Measurements from ENCODE around the gene CLCN6. TPM values are rescaled to one million over a fixed set of nuclear protein-coding genes. Genes with fewer than 3 reads are reported as not detected.

The CLCN6 gene
- total RNA-seq, 1 experiment from 2014 or later = 6.1 TPM

GRCh38 chr1:11769274-11769673 lies 36.7 kb upstream of the CLCN6 start:
- ATAC-seq = no peak
- TF ChIP-seq EZH2 (IDR thresholded peaks at IDR 0.05; ENCODE audit: low read length, unreplicated experiment) = no peak
- no peak for TF ChIP-seq EZH2phosphoT487 (IDR thresholded peaks at IDR 0.05; ENCODE audit: borderline replicate concordance, low read length)
- TF ChIP-seq CTCF (conservative IDR thresholded peaks at IDR 0.05; ENCODE audit: low read depth, low read length) = no peak
- Histone ChIP-seq H4K20me1 (ENCODE audit: low read length) (no peaks in the 10 kb centered on the region), H3K4me1 (ENCODE audit: insufficient read depth, low read length) (no peaks in the 10 kb centered on the region), H3K4me2 (ENCODE audit: low read length) (no peak overlapping the region), H3K9ac (ENCODE audit: low read length) (no peak overlapping the region), H3K4me3 (ENCODE audit: low read length) (no peak overlapping the region), H3K27me3 (ENCODE audit: low read length) (no peaks in the 10 kb centered on the region), H2AFZ (ENCODE audit: low read length) (no peak overlapping the region), H3K36me3 (ENCODE audit: low read depth, low read length) (no peaks in the 10 kb centered on the region), H3K27ac (ENCODE audit: low read length) (no peak overlapping the region), H3F3A (ENCODE audit: low read length, unreplicated experiment) (no peaks in the 10 kb centered on the region), H3K9me2 (replicated peaks; ENCODE audit: low read length) (no peaks in the 10 kb centered on the region), H3K9me3 (ENCODE audit: low read length) (no peaks in the 10 kb centered on the region), H3K79me2 (ENCODE audit: low read length) (no peaks in the 10 kb centered on the region)
- DNase-seq = no peak
- POLR2A ChIA-PET (ENCODE audit: unreplicated experiment) = no interaction called here
- no TSS peak for BruUV-seq (replicated peaks)
- intact Hi-C loops (cut with micrococcal nuclease) = no loop called here
- CTCF ChIA-PET = interaction anchor here (0.7 kb wide), 1 partner anchor 16 kb away, joined by 3 read pairs; no protein-coding TSS in a partner anchor

GRCh38 chr1:11770011-11770410 lies 36.0 kb upstream of the CLCN6 start:
- intact Hi-C loops (cut with micrococcal nuclease) = no loop called here
- ATAC-seq (no peak), DNase-seq (no peak)
- Histone ChIP-seq H3K27ac (ENCODE audit: low read length) (no peak overlapping the region), H2AFZ (ENCODE audit: low read length) (no peak overlapping the region), H4K20me1 (ENCODE audit: low read length) (no peaks in the 10 kb centered on the region), H3K9me3 (ENCODE audit: low read length) (no peaks in the 10 kb centered on the region), H3K4me2 (ENCODE audit: low read length) (no peak overlapping the region), H3K4me3 (ENCODE audit: low read length) (no peak overlapping the region), H3K4me1 (ENCODE audit: insufficient read depth, low read length) (no peaks in the 10 kb centered on the region), H3K79me2 (ENCODE audit: low read length) (no peaks in the 10 kb centered on the region), H3K9me2 (replicated peaks; ENCODE audit: low read length) (no peaks in the 10 kb centered on the region), H3K27me3 (ENCODE audit: low read length) (no peaks in the 10 kb centered on the region), H3K9ac (ENCODE audit: low read length) (no peak overlapping the region), H3F3A (ENCODE audit: low read length, unreplicated experiment) (no peaks in the 10 kb centered on the region), H3K36me3 (ENCODE audit: low read depth, low read length) (no peaks in the 10 kb centered on the region)
- BruUV-seq (replicated peaks) = no TSS peak
- no peak for TF ChIP-seq EZH2phosphoT487 (IDR thresholded peaks at IDR 0.05; ENCODE audit: borderline replicate concordance, low read length)
- TF ChIP-seq CTCF (conservative IDR thresholded peaks at IDR 0.05; ENCODE audit: low read depth, low read length) = no peak
- TF ChIP-seq EZH2 (IDR thresholded peaks at IDR 0.05; ENCODE audit: low read length, unreplicated experiment) = no peak
- CTCF ChIA-PET = interaction anchor here (0.7 kb wide), 1 partner anchor 15 kb away, joined by 3 read pairs; no protein-coding TSS in a partner anchor
- POLR2A ChIA-PET (ENCODE audit: unreplicated experiment) = no interaction called here

- DNase-seq (no peak), ATAC-seq (no peak)
- H3K27me3 ChIP-seq (ENCODE audit: low read length) = no peaks in the 10 kb centered on the region
- no peaks in the 10 kb centered on the region for H3K4me1 ChIP-seq (ENCODE audit: insufficient read depth, low read length)
- H3K9me3 ChIP-seq (ENCODE audit: low read length) = no peaks in the 10 kb centered on the region
- no peaks in the 10 kb centered on the region for H3K79me2 ChIP-seq (ENCODE audit: low read length)
- no peak overlapping the region for H3K4me2 ChIP-seq (ENCODE audit: low read length)
- H3K9ac ChIP-seq (ENCODE audit: low read length) = no peak overlapping the region
- H3K9me2 ChIP-seq (replicated peaks; ENCODE audit: low read length) = no peaks in the 10 kb centered on the region
- ChIA-PET CTCF (no interaction called here), POLR2A (ENCODE audit: unreplicated experiment) (no interaction called here)
- H3F3A ChIP-seq (ENCODE audit: low read length, unreplicated experiment) = no peaks in the 10 kb centered on the region
- no TSS peak for BruUV-seq (replicated peaks)
- H3K4me3 ChIP-seq (ENCODE audit: low read length) = no peak overlapping the region
- intact Hi-C loops (cut with micrococcal nuclease) = no loop called here
- no peak for TF ChIP-seq EZH2phosphoT487 (IDR thresholded peaks at IDR 0.05; ENCODE audit: borderline replicate concordance, low read length)
- TF ChIP-seq CTCF (conservative IDR thresholded peaks at IDR 0.05; ENCODE audit: low read depth, low read length) = no peak
- TF ChIP-seq EZH2 (IDR thresholded peaks at IDR 0.05; ENCODE audit: low read length, unreplicated experiment) = no peak
- no peak overlapping the region for H3K27ac ChIP-seq (ENCODE audit: low read length)
- no peak overlapping the region for H2AFZ ChIP-seq (ENCODE audit: low read length)
- H4K20me1 ChIP-seq (ENCODE audit: low read length) = no peaks in the 10 kb centered on the region
- no peaks in the 10 kb centered on the region for H3K36me3 ChIP-seq (ENCODE audit: low read depth, low read length)
These were observed 34.4 kb upstream of the CLCN6 start for GRCh38 chr1:11771481-11772043.

Data from PC-3 (cell line).